GM10266 (cell line): ENCODE measurements around the gene NSD1.

Source experiments
- DNase-seq: peaks from one replicate; pipeline ENCODE4 v3.0.0; 2012; ENCODE audit errors: extremely low spot score
- TF ChIP-seq, protein P1 (sequence below): IDR thresholded peaks from 2 replicates; pipeline ENCODE4 v1.5.1; 2012; ENCODE audit warnings: mild to moderate bottlenecking, low read depth; ENCODE audit not compliant: control insufficient read depth, insufficient read depth; ENCODE audit errors: missing control alignments

The NSD1 gene

DNA sequence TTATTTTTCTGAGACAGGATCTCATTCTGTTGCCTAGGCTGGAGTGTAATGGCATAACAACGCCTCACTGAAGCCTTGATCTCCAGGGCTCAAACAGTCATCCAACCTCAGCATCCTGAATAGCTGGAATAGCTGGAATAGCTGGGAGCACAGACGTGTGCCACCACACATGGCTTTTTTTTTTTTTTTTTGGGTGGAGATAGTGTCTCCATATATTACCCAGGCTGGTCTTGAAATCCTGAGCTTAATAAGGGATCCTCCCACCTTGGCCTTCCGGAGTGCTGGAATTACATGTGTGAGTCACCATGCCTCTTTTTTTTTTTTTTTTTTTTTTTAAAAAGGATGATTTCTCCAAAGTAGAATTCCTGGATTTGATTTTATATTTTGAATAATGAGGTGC, 60.7 kb downstream of the NSD1 start:
- TF ChIP-seq, protein P1, sequence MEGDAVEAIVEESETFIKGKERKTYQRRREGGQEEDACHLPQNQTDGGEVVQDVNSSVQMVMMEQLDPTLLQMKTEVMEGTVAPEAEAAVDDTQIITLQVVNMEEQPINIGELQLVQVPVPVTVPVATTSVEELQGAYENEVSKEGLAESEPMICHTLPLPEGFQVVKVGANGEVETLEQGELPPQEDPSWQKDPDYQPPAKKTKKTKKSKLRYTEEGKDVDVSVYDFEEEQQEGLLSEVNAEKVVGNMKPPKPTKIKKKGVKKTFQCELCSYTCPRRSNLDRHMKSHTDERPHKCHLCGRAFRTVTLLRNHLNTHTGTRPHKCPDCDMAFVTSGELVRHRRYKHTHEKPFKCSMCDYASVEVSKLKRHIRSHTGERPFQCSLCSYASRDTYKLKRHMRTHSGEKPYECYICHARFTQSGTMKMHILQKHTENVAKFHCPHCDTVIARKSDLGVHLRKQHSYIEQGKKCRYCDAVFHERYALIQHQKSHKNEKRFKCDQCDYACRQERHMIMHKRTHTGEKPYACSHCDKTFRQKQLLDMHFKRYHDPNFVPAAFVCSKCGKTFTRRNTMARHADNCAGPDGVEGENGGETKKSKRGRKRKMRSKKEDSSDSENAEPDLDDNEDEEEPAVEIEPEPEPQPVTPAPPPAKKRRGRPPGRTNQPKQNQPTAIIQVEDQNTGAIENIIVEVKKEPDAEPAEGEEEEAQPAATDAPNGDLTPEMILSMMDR = no peak
- no peak for DNase-seq

DNA sequence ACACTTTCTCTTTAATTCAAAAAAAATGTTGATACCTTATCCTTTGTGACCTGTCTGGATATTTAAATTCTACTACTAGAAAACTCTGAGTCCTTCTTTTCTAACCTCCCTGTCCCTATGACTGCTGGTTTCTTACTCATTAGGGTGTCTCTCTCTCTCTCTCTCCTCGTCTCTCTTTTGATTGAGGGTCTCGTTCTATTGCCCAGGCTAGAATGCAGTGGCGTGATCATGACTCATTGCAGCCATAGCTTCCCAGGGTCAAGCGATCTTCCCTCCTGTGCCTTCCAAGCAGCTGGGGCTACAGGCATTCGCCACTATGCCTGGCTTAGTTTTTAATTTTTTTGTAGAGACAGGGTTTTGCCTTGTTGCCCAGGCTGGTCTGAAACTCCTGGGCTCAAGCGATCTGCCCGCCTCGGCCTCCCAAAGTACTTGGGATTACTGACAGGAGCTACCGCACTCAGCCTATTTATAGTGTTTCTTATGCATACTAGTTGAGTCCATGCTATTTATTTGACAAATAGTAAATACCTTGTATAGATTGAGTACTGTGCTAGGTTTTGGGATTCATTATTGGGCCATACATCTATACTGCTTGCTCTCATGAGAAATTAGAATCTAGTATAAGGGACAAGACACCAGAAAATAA, 61.9 kb downstream of the NSD1 start:
- DNase-seq = no peak
- TF ChIP-seq, protein P1 = no peak

DNA sequence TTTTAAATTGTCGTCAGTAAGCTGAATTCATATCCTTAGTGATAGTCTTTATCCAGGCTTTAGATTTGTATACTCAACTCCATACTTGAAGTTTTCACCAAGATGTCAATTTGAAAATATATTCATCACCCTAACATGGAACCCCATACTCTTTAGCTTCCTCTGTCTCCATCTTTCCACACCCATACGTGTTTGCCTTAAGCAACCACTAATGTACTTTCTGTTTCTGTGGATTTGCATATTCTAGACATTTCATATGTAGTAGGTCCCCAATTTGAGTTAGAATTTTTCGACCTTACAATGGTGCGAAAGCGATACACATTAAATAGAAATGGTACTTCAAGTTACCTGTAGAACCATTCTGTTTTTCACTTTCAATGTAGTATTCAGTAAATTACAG, 65.2 kb downstream of the NSD1 start:
- DNase-seq = no peak
- TF ChIP-seq, protein P1 = no peak

DNA sequence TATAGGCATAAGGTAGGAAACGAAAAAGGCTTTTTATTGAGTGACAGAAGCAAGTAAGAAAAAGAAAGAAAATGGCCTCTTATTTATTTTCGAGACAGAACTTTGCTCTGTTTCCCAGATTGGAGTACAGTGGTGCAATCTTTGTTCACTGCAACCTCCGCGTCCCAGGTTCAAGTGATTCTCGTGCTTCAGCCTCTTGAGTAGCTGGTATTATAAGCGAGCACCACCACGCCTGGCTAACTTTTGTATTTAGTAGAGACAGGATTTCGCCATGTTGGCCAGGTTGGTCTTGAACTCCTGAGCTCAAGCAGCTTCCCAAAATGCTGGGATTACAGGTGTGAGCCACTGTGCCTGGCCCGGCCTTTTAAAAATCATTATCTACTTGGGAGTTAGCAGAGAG, 70.7 kb downstream of the NSD1 start:
- DNase-seq = no peak
- TF ChIP-seq, protein P1 = no peak

DNA sequence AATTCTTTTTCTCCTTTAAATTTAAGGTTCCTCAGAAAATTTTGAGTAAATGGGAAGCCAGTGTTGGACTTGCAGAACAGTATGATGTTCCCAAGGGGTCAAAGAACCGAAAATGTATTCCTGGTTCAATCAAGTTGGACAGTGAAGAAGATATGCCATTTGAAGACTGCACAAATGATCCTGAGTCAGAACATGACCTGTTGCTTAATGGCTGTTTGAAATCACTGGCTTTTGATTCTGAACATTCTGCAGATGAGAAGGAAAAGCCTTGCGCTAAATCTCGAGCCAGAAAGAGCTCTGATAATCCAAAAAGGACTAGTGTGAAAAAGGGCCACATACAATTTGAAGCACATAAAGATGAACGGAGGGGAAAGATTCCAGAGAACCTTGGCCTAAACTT, 76.0 kb downstream of the NSD1 start:
- TF ChIP-seq, protein P1 = no peak
- no peak for DNase-seq

DNA sequence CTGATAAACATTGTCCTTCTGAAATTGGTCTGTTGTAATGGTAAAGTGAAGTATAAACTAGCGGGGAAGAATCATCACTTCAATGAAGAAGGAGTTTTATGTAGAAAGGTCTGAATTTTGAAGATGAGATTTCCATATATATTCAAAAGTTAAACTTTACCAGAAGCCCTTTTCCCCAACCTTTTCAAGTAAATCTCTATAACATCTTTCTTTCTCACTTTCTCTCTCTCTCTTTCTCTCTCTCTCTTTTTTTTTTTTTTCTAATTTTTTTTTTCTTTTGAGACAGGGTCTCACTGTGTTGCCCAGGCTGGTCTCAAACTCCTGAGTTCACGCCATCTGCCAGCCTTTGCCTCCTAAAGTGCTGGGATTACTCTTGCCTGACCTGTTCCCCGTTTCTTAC, 78.7 kb downstream of the NSD1 start:
- TF ChIP-seq, protein P1 = no peak
- DNase-seq = no peak

DNA sequence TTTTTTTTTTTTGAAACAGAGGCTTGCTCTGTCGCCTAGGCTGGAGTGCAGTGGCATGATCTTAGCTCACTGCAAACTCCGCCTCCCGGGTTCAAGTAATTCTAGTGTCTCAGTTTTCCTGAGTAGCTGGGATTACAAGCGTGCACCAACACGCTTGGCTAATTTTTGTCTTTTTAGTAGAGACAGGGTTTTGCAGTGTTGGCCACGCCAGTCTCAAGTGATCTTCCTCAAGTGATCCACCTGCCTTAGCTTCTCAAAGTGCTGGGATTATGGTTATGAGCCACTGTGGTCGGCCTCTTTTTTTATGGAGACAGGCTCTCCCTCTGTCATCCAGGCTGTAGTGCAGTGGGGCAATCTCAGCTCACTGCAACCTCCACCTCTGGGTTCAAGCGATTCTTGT, 87.0 kb downstream of the NSD1 start:
- no peak for DNase-seq
- TF ChIP-seq, protein P1 = no peak
